ENCODE measurements around the gene PRRT2.
"Not testable (repeated sequence)": the region's sequence is repeated elsewhere in the genome, so short reads cannot be mapped to it uniquely, and the experiment has no call there.

- TF ChIP-seq ZNF302 (CRISPR knock-in tag; IDR thresholded peaks at IDR 0.05); MAFK (IDR thresholded peaks at IDR 0.05; ENCODE audit: partially characterized antibody); CBX8 (IDR thresholded peaks at IDR 0.05); CTCF (IDR thresholded peaks at IDR 0.05); MAZ (IDR thresholded peaks at IDR 0.05; ENCODE audit: borderline replicate concordance, low read depth, low read length); CHD2 (IDR thresholded peaks at IDR 0.05; ENCODE audit: low read length, partially characterized antibody); POLR2A (IDR thresholded peaks at IDR 0.05; ENCODE audit: low read length); RFX5 (IDR thresholded peaks at IDR 0.05); RAD21 (conservative IDR thresholded peaks at IDR 0.05 in 1 of 2, IDR thresholded peaks at IDR 0.05 in 1 of 2); NR3C1 (IDR thresholded peaks at IDR 0.05); POLR2AphosphoS2 (conservative IDR thresholded peaks at IDR 0.05; ENCODE audit: low read length); REST (IDR thresholded peaks at IDR 0.05): not testable (repeated sequence)
Observed at GRCh38 chr16:29793153-29793552, 18.8 kb upstream of the PRRT2 start.
